Loucy (cell line): ENCODE measurements around the gene PPP1R37.

Experiments used
- H2AFZ ChIP-seq: fragments of 200-600 bp; sonication (generic); 2 replicates; pipeline ENCODE4 v1.6.0; 2016; ENCODE audit warnings: antibody characterized with exemption, mild to moderate bottlenecking, low read length, moderate library complexity
- H3F3A ChIP-seq: fragments of 200-600 bp; 2 replicates; pipeline ENCODE4 v1.6.0; 2016; ENCODE audit warnings: antibody characterized with exemption, low read depth, mild to moderate bottlenecking
- H3K27me3 ChIP-seq: fragments of 200-600 bp; sonication (generic); 2 replicates; pipeline ENCODE4 v1.6.1; 2014; ENCODE audit warnings: low read length, mild to moderate bottlenecking; ENCODE audit not compliant: insufficient read depth, poor library complexity, severe bottlenecking
- H3K36me3 ChIP-seq: fragments of 200-600 bp; sonication (generic); 2 replicates; pipeline ENCODE4 v1.6.1; 2016; ENCODE audit warnings: low read length; ENCODE audit not compliant: insufficient read depth
- H3K4me1 ChIP-seq: fragments of 200-600 bp; sonication (generic); 2 replicates; pipeline ENCODE4 v1.5.1; 2014; ENCODE audit warnings: low read length, mild to moderate bottlenecking; ENCODE audit not compliant: insufficient read depth, poor library complexity, severe bottlenecking
- H3K4me2 ChIP-seq: fragments of 200-600 bp; sonication (generic); 2 replicates; pipeline ENCODE4 v1.6.0; 2014; ENCODE audit warnings: antibody characterized with exemption, low read length, low read depth, mild to moderate bottlenecking; ENCODE audit not compliant: poor library complexity, severe bottlenecking
- H3K4me3 ChIP-seq: fragments of 200-600 bp; sonication (generic); 2 replicates; pipeline ENCODE4 v1.5.1; 2014; ENCODE audit warnings: low read length, mild to moderate bottlenecking, mixed read lengths; ENCODE audit not compliant: poor library complexity, severe bottlenecking
- H3K79me2 ChIP-seq: fragments of 200-600 bp; sonication (generic); 2 replicates; pipeline ENCODE4 v1.6.1; 2014; ENCODE audit warnings: low read length; ENCODE audit not compliant: insufficient read depth
- H3K9ac ChIP-seq: fragments of 200-600 bp; sonication (generic); 2 replicates; pipeline ENCODE4 v1.6.0; 2014; ENCODE audit warnings: mild to moderate bottlenecking, low read depth, low read length, moderate library complexity; ENCODE audit not compliant: poor library complexity, severe bottlenecking
- H3K9me2 ChIP-seq: fragments of 200-600 bp; sonication (generic); replicated peaks from 2 replicates; pipeline ENCODE4 v1.6.1; 2016; ENCODE audit warnings: low read depth, low read length, mixed read lengths
- H3K9me3 ChIP-seq: fragments of 200-600 bp; sonication (generic); 2 replicates; pipeline ENCODE4 v1.6.1; 2014; ENCODE audit warnings: mild to moderate bottlenecking, antibody characterized with exemption, low read length, low read depth; ENCODE audit not compliant: insufficient read depth
- H4K20me1 ChIP-seq: fragments of 200-600 bp; sonication (generic); 2 replicates; pipeline ENCODE4 v1.6.0; 2014; ENCODE audit warnings: antibody characterized with exemption, low read length, mild to moderate bottlenecking; ENCODE audit not compliant: insufficient read depth, poor library complexity, severe bottlenecking
- EZH2phosphoT487 ChIP-seq: fragments of 200-600 bp; IDR thresholded peaks from 2 replicates; pipeline ENCODE4 v1.6.1; 2018; ENCODE audit warnings: antibody characterized with exemption, mild to moderate bottlenecking, moderate library complexity, borderline replicate concordance
- TF ChIP-seq, protein P1 (sequence below): fragments of 200-600 bp; sonication (generic); conservative IDR thresholded peaks from 2 replicates; pipeline ENCODE4 v1.5.1; 2014; ENCODE audit warnings: mild to moderate bottlenecking, antibody characterized with exemption, low read length

PPP1R37 gene

GRCh38 chr19:45094137-45094536 lies 1.2 kb downstream of the PPP1R37 start:
- Histone ChIP-seq H3K79me2 (peaks cover 61% of the 10 kb centered on the region), H2AFZ (no peak overlapping the region), H3K9ac (peak overlapping the region; percentile 88), H3K9me2 (no peaks in the 10 kb centered on the region), H3K36me3 (peaks cover 19% of the 10 kb centered on the region; the same call in 1 of the 2 replicates), H3K4me3 (peak overlapping the region; percentile 81), H3K4me1 (peaks cover 42% of the 10 kb centered on the region), H4K20me1 (peaks cover 55% of the 10 kb centered on the region), H3K4me2 (peak overlapping the region; percentile 89), H3K27me3 (no peaks in the 10 kb centered on the region), H3F3A (no peaks in the 10 kb centered on the region), H3K9me3 (no peaks in the 10 kb centered on the region)
- TF ChIP-seq, protein P1, sequence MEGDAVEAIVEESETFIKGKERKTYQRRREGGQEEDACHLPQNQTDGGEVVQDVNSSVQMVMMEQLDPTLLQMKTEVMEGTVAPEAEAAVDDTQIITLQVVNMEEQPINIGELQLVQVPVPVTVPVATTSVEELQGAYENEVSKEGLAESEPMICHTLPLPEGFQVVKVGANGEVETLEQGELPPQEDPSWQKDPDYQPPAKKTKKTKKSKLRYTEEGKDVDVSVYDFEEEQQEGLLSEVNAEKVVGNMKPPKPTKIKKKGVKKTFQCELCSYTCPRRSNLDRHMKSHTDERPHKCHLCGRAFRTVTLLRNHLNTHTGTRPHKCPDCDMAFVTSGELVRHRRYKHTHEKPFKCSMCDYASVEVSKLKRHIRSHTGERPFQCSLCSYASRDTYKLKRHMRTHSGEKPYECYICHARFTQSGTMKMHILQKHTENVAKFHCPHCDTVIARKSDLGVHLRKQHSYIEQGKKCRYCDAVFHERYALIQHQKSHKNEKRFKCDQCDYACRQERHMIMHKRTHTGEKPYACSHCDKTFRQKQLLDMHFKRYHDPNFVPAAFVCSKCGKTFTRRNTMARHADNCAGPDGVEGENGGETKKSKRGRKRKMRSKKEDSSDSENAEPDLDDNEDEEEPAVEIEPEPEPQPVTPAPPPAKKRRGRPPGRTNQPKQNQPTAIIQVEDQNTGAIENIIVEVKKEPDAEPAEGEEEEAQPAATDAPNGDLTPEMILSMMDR, result no peak
- TF ChIP-seq EZH2phosphoT487, result no peak

DNA sequence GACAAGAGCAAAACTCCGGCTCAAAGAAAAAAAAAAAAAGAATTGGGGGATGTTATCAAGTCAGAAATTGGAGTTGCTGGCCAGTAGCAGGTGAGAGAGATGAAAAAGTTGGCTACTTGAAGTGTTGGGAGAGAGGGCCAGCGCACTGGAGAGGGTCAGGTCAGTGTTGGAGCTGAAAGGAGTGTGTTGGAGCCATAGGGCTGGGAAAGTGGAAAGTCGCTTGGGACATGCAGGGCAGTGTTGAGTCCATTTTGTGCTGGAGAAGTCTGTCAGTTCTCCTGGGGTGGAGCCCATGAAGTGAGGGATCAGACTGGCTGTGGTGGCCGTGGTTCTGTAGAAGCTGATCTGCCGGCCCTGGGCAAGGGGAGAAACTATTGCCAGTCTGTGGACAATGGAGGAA lies 1.7 kb downstream of the PPP1R37 start:
- peak overlapping the region; percentile 88 for H3K9ac ChIP-seq
- H3K4me1 ChIP-seq, result peaks cover 42% of the 10 kb centered on the region
- no peaks in the 10 kb centered on the region for H3K27me3 ChIP-seq
- H4K20me1 ChIP-seq, result peaks cover 60% of the 10 kb centered on the region
- H2AFZ ChIP-seq, result no peak overlapping the region
- peak overlapping the region; percentile 89 for H3K4me2 ChIP-seq
- no peaks in the 10 kb centered on the region for H3F3A ChIP-seq
- no peaks in the 10 kb centered on the region for H3K9me3 ChIP-seq
- TF ChIP-seq EZH2phosphoT487, result no peak
- TF ChIP-seq, protein P1, result no peak
- peaks cover 19% of the 10 kb centered on the region; the same call in 1 of the 2 replicates for H3K36me3 ChIP-seq
- H3K79me2 ChIP-seq, result peaks cover 67% of the 10 kb centered on the region
- peak overlapping the region; percentile 81 for H3K4me3 ChIP-seq
- H3K9me2 ChIP-seq, result no peaks in the 10 kb centered on the region

DNA sequence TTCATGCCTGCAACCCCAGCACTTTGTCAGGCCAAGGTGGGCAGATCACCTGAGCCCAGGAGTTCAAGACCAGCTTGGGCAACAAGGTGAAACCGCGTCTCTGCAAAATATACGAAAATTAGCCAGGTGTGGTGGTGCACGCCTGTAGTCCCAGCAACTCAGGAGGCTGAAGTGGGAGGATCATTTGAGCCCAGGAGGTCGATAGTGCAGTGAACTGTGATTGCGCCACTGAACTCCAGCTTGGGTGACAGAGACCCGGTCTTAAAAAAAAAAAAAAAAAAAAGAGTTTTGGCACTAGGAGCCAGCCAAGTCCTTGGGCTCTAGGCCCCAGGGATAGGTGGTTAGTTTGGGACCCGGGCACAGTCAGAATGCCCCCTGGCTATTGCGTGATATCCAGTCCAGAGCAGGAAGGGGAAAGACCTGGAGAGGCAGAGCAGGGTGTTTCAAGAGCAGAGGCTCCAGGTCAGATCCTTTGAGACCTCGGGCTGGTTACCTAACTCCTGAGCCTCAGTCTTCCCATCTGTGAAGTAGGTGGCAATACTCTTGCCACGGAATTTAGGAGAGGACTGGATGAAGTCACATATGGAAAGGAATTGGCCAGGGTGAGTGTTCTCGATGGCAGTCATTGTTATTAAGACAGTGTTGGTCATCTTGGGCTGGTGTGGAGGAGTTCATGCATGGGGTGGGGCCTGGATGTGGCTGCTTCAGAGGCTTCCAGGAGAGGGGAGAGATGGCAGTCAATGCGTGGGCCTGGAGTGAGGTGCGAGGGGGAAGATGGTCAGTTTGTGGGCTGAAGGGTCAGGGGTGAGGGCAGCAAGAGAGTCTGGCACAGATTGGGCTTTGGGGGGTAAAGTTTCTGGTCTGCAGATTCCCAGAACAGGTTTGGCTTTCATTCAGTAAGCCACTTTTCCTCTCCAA lies 2.8 kb downstream of the PPP1R37 start:
- peak overlapping the region; percentile 88 for H3K9ac ChIP-seq
- no peak overlapping the region for H2AFZ ChIP-seq
- H3F3A ChIP-seq, result no peaks in the 10 kb centered on the region
- H3K27me3 ChIP-seq, result no peaks in the 10 kb centered on the region
- H3K9me2 ChIP-seq, result no peaks in the 10 kb centered on the region
- peaks cover 77% of the 10 kb centered on the region for H3K79me2 ChIP-seq
- H3K4me1 ChIP-seq, result peaks cover 42% of the 10 kb centered on the region
- peak overlapping the region; percentile 89 for H3K4me2 ChIP-seq
- peaks cover 65% of the 10 kb centered on the region for H4K20me1 ChIP-seq
- peak overlapping the region; percentile 81 for H3K4me3 ChIP-seq
- TF ChIP-seq EZH2phosphoT487, result no peak
- TF ChIP-seq, protein P1, result no peak
- peaks cover 20% of the 10 kb centered on the region; the same call in 1 of the 2 replicates for H3K36me3 ChIP-seq
- no peaks in the 10 kb centered on the region for H3K9me3 ChIP-seq
